ENCODE measurements around the gene PRSS27. TPM values are rescaled to one million over a fixed set of nuclear protein-coding genes. Genes with fewer than 3 reads are reported as not detected.
"Not testable (repeated sequence)": the region's sequence is repeated elsewhere in the genome, so short reads cannot be mapped to it uniquely, and the experiment has no call there.

PRSS27 gene
- total and polyA plus RNA-seq, 2 donors (not counting 1 experiment from before 2014, with no cell fraction given): 2.1 to 2.4 TPM

DNA sequence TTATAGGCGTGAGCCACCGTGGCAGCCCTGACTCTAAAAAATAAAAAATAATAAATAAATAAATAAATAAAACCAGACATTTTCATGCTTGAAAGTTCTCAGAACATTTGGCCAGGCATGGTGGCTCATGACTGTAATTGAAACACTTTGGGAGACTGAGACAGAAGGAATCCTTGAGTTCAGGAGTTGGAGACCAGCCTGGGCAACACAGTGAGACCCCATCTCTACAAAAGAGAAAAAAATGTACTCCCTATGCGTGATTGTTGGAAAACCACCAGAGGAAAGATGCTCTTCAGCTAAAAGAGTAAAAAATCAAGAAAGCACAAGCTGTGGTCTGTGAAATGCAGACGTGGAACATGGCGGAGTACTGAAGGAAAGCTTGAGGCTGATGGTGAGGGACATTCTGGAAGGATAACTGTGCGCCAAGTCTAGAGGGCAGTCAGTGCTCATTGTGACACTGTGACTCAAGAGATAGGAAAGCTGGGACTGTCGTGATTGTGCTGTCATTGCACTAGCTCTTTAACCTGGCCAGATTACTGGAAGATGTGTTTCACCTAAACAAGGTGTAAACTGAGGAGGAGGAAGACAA lies 4.2 kb upstream of the PRSS27 start:
- TF ChIP-seq EZH2 (IDR thresholded peaks at IDR 0.05; ENCODE audit: borderline replicate concordance, insufficient read depth, low read depth, low read length, poor library complexity, severe bottlenecking): no peak
- peaks cover 12% of the 10 kb centered on the region for H3K27me3 Mint-ChIP-seq
- Histone ChIP-seq H3K4me3 (ENCODE audit: control extremely low read depth in 1 of 5, extremely low read depth in 1 of 5, insufficient read depth in 1 of 5, low read depth in 2 of 5, low read length in 4 of 5) (no peak overlapping the region), H3K27me3 (replicated peaks in 1 of 4; ENCODE audit: control extremely low read depth in 1 of 4, control insufficient read depth in 3 of 4, insufficient read depth in 4 of 4, low read length in 3 of 4) (peaks cover 0 to 12% (median 4%) of the 10 kb centered on the region in 4 experiments), H3K36me3 (replicated peaks in 1 of 2; ENCODE audit: control extremely low read depth in 1 of 2, control insufficient read depth in 1 of 2, extremely low read depth in 1 of 2, insufficient read depth in 2 of 2, low read length in 1 of 2) (no peaks in the 10 kb centered on the region), H3K4me1 (ENCODE audit: control insufficient read depth in 2 of 2, insufficient read depth in 2 of 2, low read length in 2 of 2) (peaks cover 3 to 12% of the 10 kb centered on the region in 2 donors), H3K4me2 (replicated peaks; ENCODE audit: low read depth, low read length, poor library complexity, severe bottlenecking) (no peak overlapping the region), H3K27ac (ENCODE audit: low read length in 2 of 2) (no peak overlapping the region), H3K9ac (ENCODE audit: low read length) (no peak overlapping the region), H2AFZ (ENCODE audit: insufficient read depth, low read depth, low read length, poor library complexity, severe bottlenecking) (no peak overlapping the region), H4K20me1 (ENCODE audit: control insufficient read depth, insufficient read depth, low read length, poor library complexity, severe bottlenecking) (no peaks in the 10 kb centered on the region), H3K9me3 (ENCODE audit: control extremely low read depth in 1 of 3, control insufficient read depth in 2 of 3, insufficient read depth in 1 of 3, low read length in 2 of 3) (no peaks in the 10 kb centered on the region), H3K79me2 (ENCODE audit: control insufficient read depth, insufficient read depth, low read length) (no peaks in the 10 kb centered on the region)
- ATAC-seq (ENCODE audit: low read depth) (no peak), DNase-seq (no peak)
- H3K27ac Mint-ChIP-seq: no peak overlapping the region
- H3K4me3 Mint-ChIP-seq: no peak overlapping the region
- 91% methylated on average over 4 of the region's 7 CpGs for WGBS (ENCODE audit: insufficient coverage)
- intact Hi-C loops (cut with micrococcal nuclease): no loop called here
- H3K9me3 Mint-ChIP-seq (ENCODE audit: insufficient read depth): no peaks in the 10 kb centered on the region
- H3K4me1 Mint-ChIP-seq: peaks cover 4% of the 10 kb centered on the region
- ChIA-PET POLR2A (no interaction called here), CTCF (interaction anchor here (0.6 kb wide), 1 partner anchor 74 kb away, joined by 3 read pairs; no protein-coding TSS in a partner anchor)

DNA sequence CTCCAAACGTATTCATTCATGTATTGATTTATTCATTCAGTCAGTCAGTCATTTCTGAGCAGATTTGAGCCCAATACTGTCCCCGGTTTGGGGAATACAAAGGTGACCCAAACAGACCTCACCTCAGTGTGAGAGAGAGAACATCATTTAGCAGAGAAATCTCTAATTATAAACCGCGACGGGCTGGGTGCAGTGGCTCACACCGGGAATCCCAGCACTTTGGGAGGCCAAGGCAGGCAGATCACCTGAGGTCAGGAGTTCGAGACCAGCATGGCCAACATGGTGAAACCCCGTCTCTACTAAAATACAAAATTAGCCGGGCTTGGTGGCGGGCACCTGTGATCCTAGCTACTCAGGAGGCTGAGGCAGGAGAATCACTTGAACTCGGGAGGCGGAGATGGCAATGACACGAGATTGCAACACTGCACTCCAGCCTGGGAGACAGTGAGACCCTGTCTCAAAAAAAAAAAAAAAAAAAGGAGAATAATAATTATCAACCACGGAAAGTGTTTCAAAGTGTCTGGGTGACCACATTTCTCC lies 1.7 kb upstream of the PRSS27 start:
- H3K4me3 ChIP-seq (ENCODE audit: control extremely low read depth in 1 of 5, extremely low read depth in 1 of 5, insufficient read depth in 1 of 5, low read depth in 2 of 5, low read length in 4 of 5): peak overlapping the region in 4 of 5 experiments; percentile 49 to 70 (median 65)
- H3K27ac ChIP-seq (ENCODE audit: low read length in 2 of 2): peak overlapping the region in 1 of 2 donors; percentile 39
- CTCF ChIA-PET: interaction anchor here (0.7 to 1.6 kb wide), 2 partner anchors 18 to 1532 kb away, joined by 3 read pairs; no protein-coding TSS in a partner anchor
- not testable (repeated sequence) for H3K9me3 ChIP-seq (ENCODE audit: control extremely low read depth in 1 of 3, control insufficient read depth in 2 of 3, insufficient read depth in 1 of 3, low read length in 2 of 3); H3K4me1 Mint-ChIP-seq; DNase-seq; H4K20me1 ChIP-seq (ENCODE audit: control insufficient read depth, insufficient read depth, low read length, poor library complexity, severe bottlenecking); H3K9me3 Mint-ChIP-seq (ENCODE audit: insufficient read depth); H3K79me2 ChIP-seq (ENCODE audit: control insufficient read depth, insufficient read depth, low read length); H3K36me3 ChIP-seq (replicated peaks in 1 of 2; ENCODE audit: control extremely low read depth in 1 of 2, control insufficient read depth in 1 of 2, extremely low read depth in 1 of 2, insufficient read depth in 2 of 2, low read length in 1 of 2); ATAC-seq (ENCODE audit: low read depth)
- Mint-ChIP-seq H3K27me3 (peaks cover 12% of the 10 kb centered on the region), H3K27ac (peak overlapping the region; percentile 41), H3K4me3 (peak overlapping the region; percentile 72)
- intact Hi-C loops (cut with micrococcal nuclease): loop anchor here (1.0 to 2.0 kb wide), 5 partner anchors 31 to 147 kb away; partner anchors contain the start of genes ELOB, KCTD5 and SRRM2
- peaks cover 0 to 11% (median 4%) of the 10 kb centered on the region in 4 experiments for H3K27me3 ChIP-seq (replicated peaks in 1 of 4; ENCODE audit: control extremely low read depth in 1 of 4, control insufficient read depth in 3 of 4, insufficient read depth in 4 of 4, low read length in 3 of 4)
- POLR2A ChIA-PET: interaction anchor here (0.5 kb wide), 1 partner anchor 188 kb away, joined by 4 read pairs; no protein-coding TSS in a partner anchor
- H3K9ac ChIP-seq (ENCODE audit: low read length): peak overlapping the region; percentile 69
- H3K4me1 ChIP-seq (ENCODE audit: control insufficient read depth in 2 of 2, insufficient read depth in 2 of 2, low read length in 2 of 2): peaks cover 3 to 12% of the 10 kb centered on the region in 2 donors
- peak overlapping the region; percentile 91 for H2AFZ ChIP-seq (ENCODE audit: insufficient read depth, low read depth, low read length, poor library complexity, severe bottlenecking)
- H3K4me2 ChIP-seq (replicated peaks; ENCODE audit: low read depth, low read length, poor library complexity, severe bottlenecking): peak overlapping the region; percentile 86
- 45% methylated on average over 9 of the region's 14 CpGs for WGBS (ENCODE audit: insufficient coverage)

Measured in B cell (primary cell).